Measurements from ENCODE around the gene APOC4.
A peak's percentile ranks its signal among the peaks of the same experiment; 100 is the strongest.

APOC4 gene

GRCh38 chr19:44897835-44898234, 44.2 kb upstream of the APOC4 start:
- Mint-ChIP-seq H3K36me3 (ENCODE audit: low read depth) (peaks cover 59% of the 10 kb centered on the region), H3K4me3 (no peak overlapping the region), H3K27me3 (ENCODE audit: low read depth, poor library complexity) (no peaks in the 10 kb centered on the region), H3K9me3 (no peaks in the 10 kb centered on the region), H3K27ac (no peak overlapping the region), H3K4me1 (peaks cover 4% of the 10 kb centered on the region)
- TF ChIP-seq CTCF (IDR thresholded peaks at IDR 0.05), result no peak
- DNase-seq, result no peak

GRCh38 chr19:44900328-44901244, 41.5 kb upstream of the APOC4 start:
- peaks cover 37% of the 10 kb centered on the region for H3K36me3 Mint-ChIP-seq (ENCODE audit: low read depth)
- no peaks in the 10 kb centered on the region for H3K9me3 Mint-ChIP-seq
- no peak for TF ChIP-seq CTCF (IDR thresholded peaks at IDR 0.05)
- no peak overlapping the region for H3K27ac Mint-ChIP-seq
- no peak for DNase-seq
- H3K27me3 Mint-ChIP-seq (ENCODE audit: low read depth, poor library complexity), result peaks cover 4% of the 10 kb centered on the region
- H3K4me3 Mint-ChIP-seq, result no peak overlapping the region
- H3K4me1 Mint-ChIP-seq, result peaks cover 15% of the 10 kb centered on the region

- H3K9me3 Mint-ChIP-seq, result no peaks in the 10 kb centered on the region
- TF ChIP-seq CTCF (IDR thresholded peaks at IDR 0.05), result no peak
These were observed 38.8 kb upstream of the APOC4 start for GRCh38 chr19:44903216-44903601.

GRCh38 chr19:44903602-44904425, 38.2 kb upstream of the APOC4 start:
- Mint-ChIP-seq H3K9me3 (no peaks in the 10 kb centered on the region), H3K4me1 (peaks cover 31% of the 10 kb centered on the region), H3K27me3 (ENCODE audit: low read depth, poor library complexity) (peaks cover 11% of the 10 kb centered on the region), H3K4me3 (no peak overlapping the region), H3K27ac (no peak overlapping the region), H3K36me3 (ENCODE audit: low read depth) (peaks cover 14% of the 10 kb centered on the region)
- TF ChIP-seq CTCF (IDR thresholded peaks at IDR 0.05), result peak; percentile 100
- peak; percentile 92 for DNase-seq

More at GRCh38 chr19:44903216-44903601, 38.8 kb upstream of the APOC4 start:
- peaks cover 16% of the 10 kb centered on the region for H3K36me3 Mint-ChIP-seq (ENCODE audit: low read depth)
- H3K4me1 Mint-ChIP-seq, result peaks cover 31% of the 10 kb centered on the region
- peaks cover 11% of the 10 kb centered on the region for H3K27me3 Mint-ChIP-seq (ENCODE audit: low read depth, poor library complexity)
- DNase-seq, result no peak
- H3K27ac Mint-ChIP-seq, result no peak overlapping the region
- H3K4me3 Mint-ChIP-seq, result no peak overlapping the region

GRCh38 chr19:44904426-44904994, 37.5 kb upstream of the APOC4 start:
- Mint-ChIP-seq H3K4me1 (peaks cover 31% of the 10 kb centered on the region), H3K4me3 (no peak overlapping the region), H3K36me3 (ENCODE audit: low read depth) (peaks cover 10% of the 10 kb centered on the region), H3K9me3 (no peaks in the 10 kb centered on the region), H3K27me3 (ENCODE audit: low read depth, poor library complexity) (peaks cover 11% of the 10 kb centered on the region), H3K27ac (peak overlapping the region; percentile 51)
- no peak for DNase-seq
- TF ChIP-seq CTCF (IDR thresholded peaks at IDR 0.05), result no peak
